ENCODE data around the gene ACOX1. TPM values are rescaled to one million over a fixed set of nuclear protein-coding genes. Genes with fewer than 3 reads are reported as not detected.

Gene ACOX1
- total RNA-seq, 6 donors from 2014 or later, result 33.2 to 84.2 (median 57.4) TPM

DNA sequence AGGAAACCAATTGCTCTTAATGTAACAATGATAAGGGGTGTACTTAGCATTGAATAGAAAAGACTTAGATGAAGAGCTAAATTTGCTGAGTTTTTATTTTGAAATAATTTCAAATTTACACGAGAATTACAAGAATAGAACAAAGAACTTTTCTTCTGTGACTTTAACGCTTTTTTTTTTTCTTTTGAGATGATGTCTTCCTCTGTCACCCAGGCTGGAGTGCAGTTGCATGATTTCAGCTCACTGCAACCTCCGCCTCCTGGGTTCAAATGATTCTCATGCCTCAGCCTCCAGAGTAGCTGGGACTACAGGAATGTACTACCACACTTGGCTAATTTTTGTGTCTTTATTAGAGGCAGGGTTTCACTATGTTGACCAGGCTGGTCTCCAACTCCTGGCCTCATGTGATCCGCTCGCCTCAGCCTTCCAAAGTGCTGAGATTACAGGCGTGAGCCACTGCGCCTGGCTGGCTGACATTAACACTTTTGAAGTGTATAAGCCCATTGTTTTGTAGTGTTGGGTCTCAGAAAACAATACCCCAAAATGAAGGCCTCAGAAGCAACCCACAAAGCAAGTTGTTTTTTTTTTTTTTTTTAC is 2.2 kb upstream of the ACOX1 start:
- Histone ChIP-seq H3K4me1 (peaks cover 46 to 61% (median 60%) of the 10 kb centered on the region in 4 donors), H3K4me3 (no peak overlapping the region), H3K27me3 (no peaks in the 10 kb centered on the region), H3K9me3 (no peaks in the 10 kb centered on the region), H3K27ac (peak overlapping the region; percentile 45 to 98 (median 70)), H3K36me3 (no peaks in the 10 kb centered on the region)
- ATAC-seq (ENCODE audit: low FRiP score in 2 of 2) (no peak), DNase-seq (no peak)
- 89 to 92% methylated on average over 7 of the region's 7 CpGs for WGBS, 2 donors
- no peak for TF ChIP-seq POLR2AphosphoS5 (IDR thresholded peaks at IDR 0.05)
- TF ChIP-seq EP300 (IDR thresholded peaks at IDR 0.05), result no peak
- TF ChIP-seq, protein P1, sequence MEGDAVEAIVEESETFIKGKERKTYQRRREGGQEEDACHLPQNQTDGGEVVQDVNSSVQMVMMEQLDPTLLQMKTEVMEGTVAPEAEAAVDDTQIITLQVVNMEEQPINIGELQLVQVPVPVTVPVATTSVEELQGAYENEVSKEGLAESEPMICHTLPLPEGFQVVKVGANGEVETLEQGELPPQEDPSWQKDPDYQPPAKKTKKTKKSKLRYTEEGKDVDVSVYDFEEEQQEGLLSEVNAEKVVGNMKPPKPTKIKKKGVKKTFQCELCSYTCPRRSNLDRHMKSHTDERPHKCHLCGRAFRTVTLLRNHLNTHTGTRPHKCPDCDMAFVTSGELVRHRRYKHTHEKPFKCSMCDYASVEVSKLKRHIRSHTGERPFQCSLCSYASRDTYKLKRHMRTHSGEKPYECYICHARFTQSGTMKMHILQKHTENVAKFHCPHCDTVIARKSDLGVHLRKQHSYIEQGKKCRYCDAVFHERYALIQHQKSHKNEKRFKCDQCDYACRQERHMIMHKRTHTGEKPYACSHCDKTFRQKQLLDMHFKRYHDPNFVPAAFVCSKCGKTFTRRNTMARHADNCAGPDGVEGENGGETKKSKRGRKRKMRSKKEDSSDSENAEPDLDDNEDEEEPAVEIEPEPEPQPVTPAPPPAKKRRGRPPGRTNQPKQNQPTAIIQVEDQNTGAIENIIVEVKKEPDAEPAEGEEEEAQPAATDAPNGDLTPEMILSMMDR (IDR thresholded peaks at IDR 0.05), result no peak
- TF ChIP-seq POLR2A (IDR thresholded peaks at IDR 0.05), result no peak

DNA sequence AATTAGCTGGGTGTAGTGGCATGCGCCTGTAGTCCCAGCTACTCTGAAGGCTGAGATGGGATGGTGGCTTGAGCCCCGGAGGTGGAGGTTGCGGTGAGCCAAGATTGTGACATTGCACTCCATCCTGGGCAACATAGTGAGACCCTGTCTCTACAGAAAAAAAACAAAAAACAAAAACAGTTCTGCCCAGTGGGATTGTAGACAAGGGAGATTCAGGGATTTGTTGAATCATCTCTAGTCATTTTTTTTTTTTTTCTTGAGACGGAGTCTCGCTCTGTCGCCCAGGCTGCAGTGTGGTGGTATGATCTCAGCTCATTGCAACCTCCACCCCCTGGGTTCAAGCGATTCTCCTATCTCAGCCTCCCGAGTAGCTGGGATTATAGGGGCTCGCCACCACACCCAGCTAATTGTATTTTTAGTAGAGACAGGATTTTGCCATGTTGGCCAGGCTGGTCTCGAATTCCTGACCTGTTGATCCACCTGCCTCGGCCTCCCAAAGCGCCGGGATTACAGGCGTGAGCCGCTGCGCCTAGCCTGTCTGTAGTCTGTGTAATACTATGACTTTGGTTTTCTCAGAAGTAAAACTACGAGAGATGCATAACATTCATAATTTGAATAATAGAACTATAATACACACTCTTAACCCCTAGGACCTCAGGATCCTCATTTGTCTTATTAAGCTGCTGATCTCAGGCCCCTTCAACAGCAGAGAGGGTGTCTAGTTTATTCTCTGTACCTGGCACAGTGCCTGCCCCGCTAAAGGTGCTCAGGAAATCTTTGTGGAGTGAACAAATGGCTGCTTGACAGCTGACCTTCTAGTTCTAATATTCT is 1.4 kb upstream of the ACOX1 start:
- DNase-seq, result no peak
- TF ChIP-seq POLR2AphosphoS5 (IDR thresholded peaks at IDR 0.05) (no peak), EP300 (IDR thresholded peaks at IDR 0.05) (no peak)

DNA sequence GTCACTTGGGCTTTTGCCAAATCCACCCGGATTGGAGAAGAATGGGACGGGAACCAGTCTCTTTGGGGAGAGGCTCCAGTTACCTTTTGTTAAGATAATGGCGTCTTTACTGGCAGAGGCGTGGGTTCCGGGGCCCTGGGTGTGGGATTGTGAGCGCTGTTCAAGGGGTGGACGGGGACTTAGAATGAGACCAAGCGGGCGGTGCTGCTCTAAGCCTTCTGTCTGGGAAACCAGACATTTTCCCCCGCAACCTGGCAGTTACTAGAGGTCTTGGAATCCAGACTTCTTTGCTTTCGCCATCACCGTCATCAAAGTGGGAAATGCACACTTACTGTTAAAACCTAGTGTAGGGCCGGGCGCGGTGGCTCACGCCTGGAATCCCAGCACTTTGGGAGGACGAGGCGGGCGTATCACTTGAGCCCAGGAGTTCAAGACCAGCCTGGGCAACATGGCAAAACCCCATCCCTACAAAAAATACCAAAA is 780 bp upstream of the ACOX1 start:
- Histone ChIP-seq H3K27me3 (no peaks in the 10 kb centered on the region), H3K9me3 (no peaks in the 10 kb centered on the region), H3K4me1 (peaks cover 56 to 72% (median 69%) of the 10 kb centered on the region in 4 donors), H3K36me3 (no peaks in the 10 kb centered on the region), H3K27ac (peak overlapping the region; percentile 94 to 99 (median 98)), H3K4me3 (peak overlapping the region; percentile 68 to 79 (median 74))
- DNase-seq, result peak; percentile 41 to 79
- WGBS, 2 donors, result 3 to 4% methylated on average over 18 to 19 of the region's 19 CpGs
- peak; percentile 47 to 73 for ATAC-seq (ENCODE audit: low FRiP score in 2 of 2)
- TF ChIP-seq POLR2A (IDR thresholded peaks at IDR 0.05) (no peak), EP300 (IDR thresholded peaks at IDR 0.05) (no peak), POLR2AphosphoS5 (IDR thresholded peaks at IDR 0.05) (no peak)
- TF ChIP-seq, protein P1 (IDR thresholded peaks at IDR 0.05), result no peak

More for the DNA sequence above, 1.4 kb upstream of the ACOX1 start:
- H3K9me3 ChIP-seq, result no peaks in the 10 kb centered on the region
- H3K4me1 ChIP-seq, result peaks cover 53 to 68% (median 67%) of the 10 kb centered on the region in 4 donors
- 81 to 82% methylated on average over 18 of the region's 18 CpGs for WGBS, 2 donors
- H3K27ac ChIP-seq, result peak overlapping the region; percentile 94 to 99 (median 98)
- H3K36me3 ChIP-seq, result no peaks in the 10 kb centered on the region
- no peak for ATAC-seq (ENCODE audit: low FRiP score in 2 of 2)
- no peaks in the 10 kb centered on the region for H3K27me3 ChIP-seq
- H3K4me3 ChIP-seq, result peak overlapping the region; percentile 68 to 79 (median 74)

DNA sequence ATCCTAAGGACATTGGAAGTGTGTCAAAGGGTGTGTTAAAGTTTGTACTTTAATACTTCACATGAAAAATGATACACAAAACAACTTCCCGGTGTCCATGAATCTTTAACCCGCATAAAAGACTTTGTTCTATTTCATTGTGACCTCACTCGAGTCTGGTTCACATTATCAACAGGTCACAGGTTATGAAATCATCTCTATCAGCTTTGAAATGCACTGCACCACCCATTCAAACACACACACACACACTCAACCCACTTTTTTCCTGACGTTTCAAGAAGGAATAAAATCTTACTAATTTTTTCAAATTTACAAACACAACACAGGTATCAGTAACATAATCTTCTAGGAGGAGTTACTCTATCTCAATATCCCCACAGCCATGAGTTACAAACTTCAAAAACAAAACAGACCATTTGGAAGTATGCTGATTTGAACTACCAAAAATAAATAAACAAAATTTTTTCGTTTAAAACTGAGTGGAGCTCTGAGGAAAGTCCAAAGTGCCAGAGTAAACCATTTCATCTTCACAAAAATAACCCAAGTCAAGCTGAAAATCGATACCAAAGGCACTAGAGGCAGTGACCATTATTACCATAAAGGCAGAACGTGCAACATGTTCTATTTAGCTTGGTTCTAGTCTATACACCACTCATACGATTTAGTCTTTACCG is 2.7 kb downstream of the ACOX1 start:
- peak overlapping the region in 1 of 4 donors; percentile 77 for H3K4me3 ChIP-seq
- 48 to 49% methylated on average over 9 of the region's 9 CpGs for WGBS, 2 donors
- ATAC-seq (ENCODE audit: low FRiP score in 2 of 2), result no peak

More for the DNA sequence above, 2.7 kb downstream of the ACOX1 start:
- Histone ChIP-seq H3K36me3 (peaks cover 0 to 26% (median 0%) of the 10 kb centered on the region in 4 donors), H3K4me1 (peaks cover 40 to 48% (median 43%) of the 10 kb centered on the region in 4 donors), H3K27ac (peak overlapping the region in 3 of 4 donors; percentile 2 to 72 (median 57)), H3K9me3 (no peaks in the 10 kb centered on the region), H3K27me3 (no peaks in the 10 kb centered on the region)
- DNase-seq, result no peak
- TF ChIP-seq EP300 (IDR thresholded peaks at IDR 0.05), result no peak
- TF ChIP-seq POLR2A (IDR thresholded peaks at IDR 0.05), result no peak
- TF ChIP-seq POLR2AphosphoS5 (IDR thresholded peaks at IDR 0.05), result no peak
- TF ChIP-seq, protein P1 (IDR thresholded peaks at IDR 0.05), result no peak

Data from upper lobe of left lung (tissue), 6 donors.